Neural cell (in vitro differentiated cells): ENCODE measurements around the gene LIF.

ENCODE experiments used
- CTCF ChIP-seq: fragments of 450-650 bp; IDR thresholded peaks from 2 replicates; pipeline ENCODE4 v1.5.1; 2014; ENCODE audit warnings: antibody characterized with exemption, mild to moderate bottlenecking, moderate library complexity; ENCODE audit not compliant: poor library complexity, severe bottlenecking
- EP300 ChIP-seq: fragments of 450-650 bp; conservative IDR thresholded peaks from 2 replicates; pipeline ENCODE4 v1.6.1; 2014; ENCODE audit warnings: antibody characterized with exemption, mild to moderate bottlenecking, moderate library complexity; ENCODE audit not compliant: poor library complexity, severe bottlenecking
- EZH2 ChIP-seq: fragments of 200-600, 300-800 bp; shearing (Covaris generic), sonication (generic); IDR thresholded peaks from 2 replicates; pipeline ENCODE4 v1.6.1; 2014; ENCODE audit warnings: antibody characterized with exemption, low read length, borderline replicate concordance, mild to moderate bottlenecking; ENCODE audit not compliant: insufficient read depth, poor library complexity, severe bottlenecking
- MXI1 ChIP-seq: fragments of 450-650 bp; conservative IDR thresholded peaks from 2 replicates; pipeline ENCODE4 v1.6.1; 2014; ENCODE audit warnings: antibody characterized with exemption, mild to moderate bottlenecking; ENCODE audit not compliant: poor library complexity, severe bottlenecking
- POLR2AphosphoS5 ChIP-seq: IDR thresholded peaks from 2 replicates; pipeline ENCODE4 v1.6.1; 2012
- RAD21 ChIP-seq: fragments of 450-650 bp; conservative IDR thresholded peaks from 2 replicates; pipeline ENCODE4 v1.6.1; 2014; ENCODE audit warnings: antibody characterized with exemption, mild to moderate bottlenecking, moderate library complexity

DNA sequence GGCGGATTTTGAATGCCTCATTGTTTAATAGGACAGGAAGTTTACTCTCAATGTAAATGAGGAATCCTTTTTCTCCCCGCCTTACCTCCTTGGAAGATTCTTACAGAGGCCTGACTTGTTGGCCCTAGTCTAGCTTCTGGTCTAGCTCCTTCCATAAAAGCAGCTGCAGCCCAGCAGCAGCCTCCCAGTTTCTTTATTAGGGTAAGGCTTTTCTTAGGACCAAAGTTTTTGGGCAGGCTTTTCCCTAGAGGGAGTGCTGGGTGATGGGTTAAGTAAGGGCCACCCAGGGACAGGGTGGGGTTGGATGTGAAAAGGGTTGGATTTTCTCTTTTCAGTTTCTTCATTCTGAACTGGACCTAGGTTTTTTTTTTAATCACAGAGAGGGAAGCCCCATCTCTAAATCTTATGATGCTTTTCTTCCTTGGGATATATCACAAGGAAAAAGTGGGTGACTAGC, 49.7 kb downstream of the LIF start:
- TF ChIP-seq MXI1 (no peak), EZH2 (no peak), CTCF (no peak), POLR2AphosphoS5 (no peak), RAD21 (no peak), EP300 (no peak)
